ENCODE results near the gene TMEM161A. TPM values are rescaled to one million over a fixed set of nuclear protein-coding genes. Genes with fewer than 3 reads are reported as not detected.
A peak's percentile ranks its signal among the peaks of the same experiment; 100 is the strongest.

The TMEM161A gene
- total and polyA plus RNA-seq, 2 of the 13 experiments (the other 11 are each of a cell fraction or from before 2014, with no cell fraction given), result 25.9 to 31.4 TPM

DNA sequence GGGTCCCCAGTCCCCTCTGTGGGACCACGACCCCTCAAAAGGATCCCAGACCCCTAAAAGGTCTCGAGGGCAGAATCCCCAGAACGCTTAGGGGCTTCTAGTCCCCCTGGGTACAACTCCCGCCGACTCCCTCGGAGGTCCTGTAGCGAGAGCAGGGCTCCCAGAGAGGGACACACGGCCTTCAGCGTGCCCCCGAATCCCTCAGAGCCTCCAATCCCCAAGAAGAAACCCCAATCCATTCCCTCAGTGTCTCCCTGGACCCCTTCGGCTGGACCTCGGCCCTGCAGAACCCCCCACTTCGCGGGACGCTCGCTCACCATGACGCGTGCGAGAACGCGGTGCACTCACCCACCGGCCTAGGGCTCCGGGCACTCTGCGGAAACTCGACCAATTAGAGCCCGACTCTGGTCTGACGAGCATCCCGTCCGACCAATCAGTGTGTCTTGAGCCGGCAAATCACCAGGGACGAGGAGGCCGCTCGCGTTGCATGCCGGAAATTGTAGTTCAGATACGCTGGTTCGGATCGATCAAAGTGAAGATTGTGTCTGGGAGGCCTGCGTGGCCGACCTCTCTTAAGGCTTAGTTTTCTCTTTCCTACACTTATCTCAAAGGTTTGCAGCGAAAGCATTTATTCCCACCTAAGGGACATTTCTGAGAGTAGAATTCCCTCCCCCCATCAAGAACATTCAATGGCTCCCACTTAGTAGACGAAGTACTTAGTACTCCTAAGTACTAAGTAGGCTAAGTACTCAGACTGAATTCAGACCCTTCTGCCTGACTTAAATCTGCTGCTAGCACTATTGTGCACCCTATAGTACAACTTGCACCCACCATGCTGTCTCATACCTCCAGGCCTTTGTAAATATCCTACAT is at the start of gene TMEM161A (continued):
- TF ChIP-seq LCORL (IDR thresholded peaks at IDR 0.05), result no peak
- TF ChIP-seq LCORL (CRISPR knock-in tag; IDR thresholded peaks at IDR 0.05), result no peak
- TF ChIP-seq, protein P1, sequence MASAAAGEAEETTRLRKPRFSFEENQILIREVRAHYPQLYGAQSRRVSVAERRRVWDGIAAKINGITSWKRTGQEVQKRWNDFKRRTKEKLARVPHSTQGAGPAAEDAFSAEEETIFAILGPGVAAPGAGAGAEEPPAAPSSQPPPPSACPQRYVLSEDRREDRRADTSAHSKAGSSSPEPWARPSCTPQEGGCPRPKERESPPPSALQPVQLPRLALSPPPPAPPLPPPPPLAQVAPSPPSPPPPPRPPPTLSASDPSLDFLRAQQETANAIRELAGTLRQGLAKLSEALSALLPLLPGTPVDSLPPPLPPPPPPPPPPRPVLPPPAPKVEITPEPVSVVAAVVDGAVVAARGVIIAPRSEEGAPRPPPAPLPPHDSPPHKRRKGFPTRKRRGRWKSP (CRISPR knock-in tag; IDR thresholded peaks at IDR 0.05), result no peak
- TF ChIP-seq, protein P2, sequence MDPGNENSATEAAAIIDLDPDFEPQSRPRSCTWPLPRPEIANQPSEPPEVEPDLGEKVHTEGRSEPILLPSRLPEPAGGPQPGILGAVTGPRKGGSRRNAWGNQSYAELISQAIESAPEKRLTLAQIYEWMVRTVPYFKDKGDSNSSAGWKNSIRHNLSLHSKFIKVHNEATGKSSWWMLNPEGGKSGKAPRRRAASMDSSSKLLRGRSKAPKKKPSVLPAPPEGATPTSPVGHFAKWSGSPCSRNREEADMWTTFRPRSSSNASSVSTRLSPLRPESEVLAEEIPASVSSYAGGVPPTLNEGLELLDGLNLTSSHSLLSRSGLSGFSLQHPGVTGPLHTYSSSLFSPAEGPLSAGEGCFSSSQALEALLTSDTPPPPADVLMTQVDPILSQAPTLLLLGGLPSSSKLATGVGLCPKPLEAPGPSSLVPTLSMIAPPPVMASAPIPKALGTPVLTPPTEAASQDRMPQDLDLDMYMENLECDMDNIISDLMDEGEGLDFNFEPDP (CRISPR knock-in tag; conservative IDR thresholded peaks at IDR 0.05), result no peak
- TF ChIP-seq HNRNPK (IDR thresholded peaks at IDR 0.05; ENCODE audit: low read depth, low read length, poor library complexity, severe bottlenecking), result peak; percentile 20
- TF ChIP-seq NR2F2 (IDR thresholded peaks at IDR 0.05; ENCODE audit: borderline replicate concordance, low read depth), result no peak; the same call in 1 of the 2 replicates
- TF ChIP-seq, protein P3, sequence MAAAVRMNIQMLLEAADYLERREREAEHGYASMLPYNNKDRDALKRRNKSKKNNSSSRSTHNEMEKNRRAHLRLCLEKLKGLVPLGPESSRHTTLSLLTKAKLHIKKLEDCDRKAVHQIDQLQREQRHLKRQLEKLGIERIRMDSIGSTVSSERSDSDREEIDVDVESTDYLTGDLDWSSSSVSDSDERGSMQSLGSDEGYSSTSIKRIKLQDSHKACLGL (CRISPR knock-in tag; IDR thresholded peaks at IDR 0.05), result no peak; the same call in 1 of the 2 replicates
- TF ChIP-seq KMT2B (CRISPR knock-in tag; IDR thresholded peaks at IDR 0.05), result peak; percentile 72; the same call in 1 of the 2 replicates
- no peak for TF ChIP-seq ZNF234 (CRISPR knock-in tag; conservative IDR thresholded peaks at IDR 0.05)
- TF ChIP-seq SOX5 (CRISPR knock-in tag; IDR thresholded peaks at IDR 0.05; ENCODE audit: borderline replicate concordance), result no peak
- TF ChIP-seq NCOR1 (IDR thresholded peaks at IDR 0.05; ENCODE audit: borderline replicate concordance, low read length), result no peak
- TF ChIP-seq ZNF670 (CRISPR knock-in tag; IDR thresholded peaks at IDR 0.05; ENCODE audit: borderline replicate concordance), result no peak
- TF ChIP-seq ZNF430 (CRISPR knock-in tag; IDR thresholded peaks at IDR 0.05), result no peak
- no peak for TF ChIP-seq ZEB1 (IDR thresholded peaks at IDR 0.05; ENCODE audit: insufficient replicate concordance, low read depth)
- no peak for TF ChIP-seq ZKSCAN5 (CRISPR knock-in tag; IDR thresholded peaks at IDR 0.05)
- TF ChIP-seq ZNF747 (CRISPR knock-in tag; IDR thresholded peaks at IDR 0.05; ENCODE audit: borderline replicate concordance), result no peak
- no peak for TF ChIP-seq MIER2 (CRISPR knock-in tag; IDR thresholded peaks at IDR 0.05)
- peak; percentile 70 for TF ChIP-seq SUZ12 (IDR thresholded peaks at IDR 0.05; ENCODE audit: low read depth, low read length)
- TF ChIP-seq, protein P4, sequence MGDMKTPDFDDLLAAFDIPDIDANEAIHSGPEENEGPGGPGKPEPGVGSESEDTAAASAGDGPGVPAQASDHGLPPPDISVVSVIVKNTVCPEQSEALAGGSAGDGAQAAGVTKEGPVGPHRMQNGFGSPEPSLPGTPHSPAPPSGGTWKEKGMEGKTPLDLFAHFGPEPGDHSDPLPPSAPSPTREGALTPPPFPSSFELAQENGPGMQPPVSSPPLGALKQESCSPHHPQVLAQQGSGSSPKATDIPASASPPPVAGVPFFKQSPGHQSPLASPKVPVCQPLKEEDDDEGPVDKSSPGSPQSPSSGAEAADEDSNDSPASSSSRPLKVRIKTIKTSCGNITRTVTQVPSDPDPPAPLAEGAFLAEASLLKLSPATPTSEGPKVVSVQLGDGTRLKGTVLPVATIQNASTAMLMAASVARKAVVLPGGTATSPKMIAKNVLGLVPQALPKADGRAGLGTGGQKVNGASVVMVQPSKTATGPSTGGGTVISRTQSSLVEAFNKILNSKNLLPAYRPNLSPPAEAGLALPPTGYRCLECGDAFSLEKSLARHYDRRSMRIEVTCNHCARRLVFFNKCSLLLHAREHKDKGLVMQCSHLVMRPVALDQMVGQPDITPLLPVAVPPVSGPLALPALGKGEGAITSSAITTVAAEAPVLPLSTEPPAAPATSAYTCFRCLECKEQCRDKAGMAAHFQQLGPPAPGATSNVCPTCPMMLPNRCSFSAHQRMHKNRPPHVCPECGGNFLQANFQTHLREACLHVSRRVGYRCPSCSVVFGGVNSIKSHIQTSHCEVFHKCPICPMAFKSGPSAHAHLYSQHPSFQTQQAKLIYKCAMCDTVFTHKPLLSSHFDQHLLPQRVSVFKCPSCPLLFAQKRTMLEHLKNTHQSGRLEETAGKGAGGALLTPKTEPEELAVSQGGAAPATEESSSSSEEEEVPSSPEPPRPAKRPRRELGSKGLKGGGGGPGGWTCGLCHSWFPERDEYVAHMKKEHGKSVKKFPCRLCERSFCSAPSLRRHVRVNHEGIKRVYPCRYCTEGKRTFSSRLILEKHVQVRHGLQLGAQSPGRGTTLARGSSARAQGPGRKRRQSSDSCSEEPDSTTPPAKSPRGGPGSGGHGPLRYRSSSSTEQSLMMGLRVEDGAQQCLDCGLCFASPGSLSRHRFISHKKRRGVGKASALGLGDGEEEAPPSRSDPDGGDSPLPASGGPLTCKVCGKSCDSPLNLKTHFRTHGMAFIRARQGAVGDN (CRISPR knock-in tag; IDR thresholded peaks at IDR 0.05), result peak; percentile 89
- TF ChIP-seq, protein P5, sequence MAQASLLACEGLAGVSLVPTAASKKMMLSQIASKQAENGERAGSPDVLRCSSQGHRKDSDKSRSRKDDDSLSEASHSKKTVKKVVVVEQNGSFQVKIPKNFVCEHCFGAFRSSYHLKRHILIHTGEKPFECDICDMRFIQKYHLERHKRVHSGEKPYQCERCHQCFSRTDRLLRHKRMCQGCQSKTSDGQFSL (CRISPR knock-in tag; IDR thresholded peaks at IDR 0.05), result peak; percentile 92
- TF ChIP-seq, protein P6, sequence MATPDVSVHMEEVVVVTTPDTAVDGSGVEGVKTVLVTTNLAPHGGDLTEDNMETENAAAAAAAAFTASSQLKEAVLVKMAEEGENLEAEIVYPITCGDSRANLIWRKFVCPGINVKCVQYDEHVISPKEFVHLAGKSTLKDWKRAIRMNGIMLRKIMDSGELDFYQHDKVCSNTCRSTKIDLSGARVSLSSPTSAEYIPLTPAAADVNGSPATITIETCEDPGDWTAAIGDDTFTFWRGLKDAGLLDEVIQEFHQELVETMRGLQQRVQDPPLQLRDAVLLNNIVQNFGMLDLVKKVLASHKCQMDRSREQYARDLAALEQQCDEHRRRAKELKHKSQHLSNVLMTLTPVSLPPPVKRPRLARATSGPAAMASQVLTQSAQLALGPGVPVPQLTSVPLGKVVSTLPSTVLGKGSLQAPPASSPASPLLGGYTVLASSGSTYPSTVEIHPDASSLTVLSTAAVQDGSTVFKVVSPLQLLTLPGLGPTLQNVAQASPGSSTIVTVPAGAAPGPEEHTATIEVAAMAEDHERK (CRISPR knock-in tag; IDR thresholded peaks at IDR 0.05; ENCODE audit: low read depth), result peak; percentile 21; the same call in 1 of the 2 replicates
